Measurements from ENCODE around the gene FUNDC1.

DNA sequence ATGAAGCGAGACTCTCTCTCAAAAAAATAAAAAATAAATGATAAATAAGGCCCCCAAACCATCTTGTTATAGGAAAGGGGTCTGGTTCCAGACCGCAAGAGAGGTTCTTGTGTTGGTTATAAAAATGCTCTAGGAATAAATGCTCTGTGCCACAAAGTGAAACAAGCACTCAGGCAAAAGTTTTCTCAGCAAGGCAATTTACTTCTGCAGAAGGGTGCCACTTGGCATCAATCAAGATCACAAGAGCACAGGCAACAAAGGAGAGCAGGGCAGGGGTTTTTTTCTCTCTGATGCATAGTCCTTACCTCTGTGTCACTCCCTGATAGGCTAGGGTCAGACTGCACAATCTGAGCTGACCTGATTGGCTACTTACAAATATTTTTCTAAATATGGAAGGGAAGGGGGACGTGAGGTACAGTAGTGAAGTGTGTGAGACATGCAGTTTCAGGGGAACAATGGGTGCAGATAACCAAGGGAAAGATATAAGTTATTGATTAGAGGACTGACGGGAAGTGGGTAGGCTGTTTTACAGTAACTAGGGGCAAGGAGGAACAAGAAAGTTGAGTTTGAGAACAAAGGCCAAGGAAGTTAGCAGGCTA lies 29.8 kb upstream of the FUNDC1 start:
- TF ChIP-seq, protein P1, sequence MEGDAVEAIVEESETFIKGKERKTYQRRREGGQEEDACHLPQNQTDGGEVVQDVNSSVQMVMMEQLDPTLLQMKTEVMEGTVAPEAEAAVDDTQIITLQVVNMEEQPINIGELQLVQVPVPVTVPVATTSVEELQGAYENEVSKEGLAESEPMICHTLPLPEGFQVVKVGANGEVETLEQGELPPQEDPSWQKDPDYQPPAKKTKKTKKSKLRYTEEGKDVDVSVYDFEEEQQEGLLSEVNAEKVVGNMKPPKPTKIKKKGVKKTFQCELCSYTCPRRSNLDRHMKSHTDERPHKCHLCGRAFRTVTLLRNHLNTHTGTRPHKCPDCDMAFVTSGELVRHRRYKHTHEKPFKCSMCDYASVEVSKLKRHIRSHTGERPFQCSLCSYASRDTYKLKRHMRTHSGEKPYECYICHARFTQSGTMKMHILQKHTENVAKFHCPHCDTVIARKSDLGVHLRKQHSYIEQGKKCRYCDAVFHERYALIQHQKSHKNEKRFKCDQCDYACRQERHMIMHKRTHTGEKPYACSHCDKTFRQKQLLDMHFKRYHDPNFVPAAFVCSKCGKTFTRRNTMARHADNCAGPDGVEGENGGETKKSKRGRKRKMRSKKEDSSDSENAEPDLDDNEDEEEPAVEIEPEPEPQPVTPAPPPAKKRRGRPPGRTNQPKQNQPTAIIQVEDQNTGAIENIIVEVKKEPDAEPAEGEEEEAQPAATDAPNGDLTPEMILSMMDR (IDR thresholded peaks at IDR 0.05), result no peak
- TF ChIP-seq POLR2A (IDR thresholded peaks at IDR 0.05) (no peak), EP300 (IDR thresholded peaks at IDR 0.05) (no peak)
